GM23248 (cell line): ENCODE results near the gene EHD4.

Source experiments
- EZH2 ChIP-seq: fragments of 200-600 bp; sonication (generic); IDR thresholded peaks from 2 replicates; pipeline ENCODE4 v1.6.1; 2018; ENCODE audit warnings: antibody characterized with exemption, mild to moderate bottlenecking; ENCODE audit not compliant: insufficient read depth, poor library complexity, severe bottlenecking
- EZH2phosphoT487 ChIP-seq: fragments of 200-600 bp; sonication (generic); IDR thresholded peaks from 2 replicates; pipeline ENCODE4 v1.6.1; 2018; ENCODE audit warnings: antibody characterized with exemption, moderate library complexity, mild to moderate bottlenecking, low read depth; ENCODE audit not compliant: insufficient read depth

GRCh38 chr15:41980654-41981323 lies 8.4 kb upstream of the EHD4 start:
- TF ChIP-seq EZH2phosphoT487 = no peak
- no peak for TF ChIP-seq EZH2
